ENCODE measurements around the gene OR5D14.

Gene OR5D14

DNA sequence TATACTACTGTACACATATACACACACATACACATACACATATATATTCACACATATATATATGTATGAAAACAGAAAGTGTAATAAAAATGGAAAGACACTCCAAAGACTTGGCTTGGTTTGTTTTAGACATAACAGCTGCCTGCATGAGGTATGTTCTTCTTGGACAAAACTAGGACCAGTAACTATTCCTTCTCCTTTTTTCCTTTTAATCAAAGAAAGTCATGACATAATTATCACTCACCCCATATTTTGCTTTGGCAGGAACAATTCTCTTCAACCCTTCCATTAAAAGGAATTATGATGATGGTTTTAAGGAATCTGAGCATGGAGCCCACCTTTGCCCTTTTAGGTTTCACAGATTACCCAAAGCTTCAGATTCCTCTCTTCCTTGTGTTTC lies at the start of gene OR5D14:
Gene OR5D14, plus strand, starts transcription at position 301 of the 400 bp plus-strand sequence. Its CDS starts 0 bp downstream, at position 301.
- Histone ChIP-seq H3K4me3 (ENCODE audit: low read length) (no peak within 1 kb of the TSS), H3K9ac (ENCODE audit: low read length) (no peak within 1 kb of the TSS), H3K27me3 (ENCODE audit: control insufficient read depth, insufficient read depth, low read length) (no peaks in the 10 kb centered on the region), H3K9me3 (ENCODE audit: control insufficient read depth, low read length) (no peaks in the 10 kb centered on the region), H3K4me1 (ENCODE audit: control insufficient read depth, insufficient read depth, low read length) (no peaks in the 10 kb centered on the region), H3K36me3 (ENCODE audit: control insufficient read depth, insufficient read depth, low read length) (no peaks in the 10 kb centered on the region)

DNA sequence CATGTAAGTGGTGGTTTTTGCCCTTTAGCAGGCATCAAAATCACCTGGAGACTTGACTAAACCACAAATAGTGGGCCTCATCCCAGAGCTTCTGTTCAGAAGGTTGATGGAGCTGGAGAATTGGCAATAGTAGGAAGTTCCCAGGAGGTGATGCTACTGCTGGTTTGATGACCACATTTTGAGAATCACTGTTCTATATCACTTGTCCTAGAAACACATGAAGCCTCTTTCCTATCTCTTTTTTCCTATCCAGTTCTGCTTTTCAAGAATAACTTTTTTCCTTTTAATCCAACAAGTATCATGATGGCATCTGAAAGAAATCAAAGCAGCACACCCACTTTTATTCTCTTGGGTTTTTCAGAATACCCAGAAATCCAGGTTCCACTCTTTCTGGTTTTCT lies 22.2 kb upstream of the OR5D14 start, which contains the start of gene OR5D13:
Gene OR5D13, plus strand, starts transcription at position 301 of the 400 bp plus-strand sequence. Its CDS starts 0 bp downstream, at position 301.
- H3K4me1 ChIP-seq (ENCODE audit: control insufficient read depth, insufficient read depth, low read length), result no peaks in the 10 kb centered on the region
- no peak within 1 kb of the TSS for H3K4me3 ChIP-seq (ENCODE audit: low read length)
- no peaks in the 10 kb centered on the region for H3K27me3 ChIP-seq (ENCODE audit: control insufficient read depth, insufficient read depth, low read length)
- H3K36me3 ChIP-seq (ENCODE audit: control insufficient read depth, insufficient read depth, low read length), result no peaks in the 10 kb centered on the region
- H3K9me3 ChIP-seq (ENCODE audit: control insufficient read depth, low read length), result no peaks in the 10 kb centered on the region
- no peak within 1 kb of the TSS for H3K9ac ChIP-seq (ENCODE audit: low read length)

DNA sequence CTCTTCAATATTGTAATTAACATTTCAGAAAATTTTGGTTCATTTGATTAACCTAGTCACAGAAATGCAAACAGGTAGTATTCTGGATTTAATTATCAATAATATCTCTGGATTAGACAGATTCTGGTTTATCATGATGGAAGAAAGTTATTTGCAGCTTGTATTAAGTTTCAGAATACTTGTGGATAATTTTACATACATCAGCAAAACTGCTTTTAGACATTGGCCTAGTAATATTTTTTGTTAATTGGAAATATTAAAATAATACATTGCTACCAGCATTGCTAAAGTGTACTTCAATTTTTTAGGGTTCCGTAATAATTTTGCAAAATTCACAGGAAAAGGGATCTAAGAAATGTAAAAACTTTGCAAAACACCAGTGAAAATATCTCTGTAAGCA lies 3.8 kb upstream of the OR5D14 start:
- H3K4me3 ChIP-seq (ENCODE audit: low read length), result no peak overlapping the region
- H3K9me3 ChIP-seq (ENCODE audit: control insufficient read depth, low read length), result no peaks in the 10 kb centered on the region
- H3K4me1 ChIP-seq (ENCODE audit: control insufficient read depth, insufficient read depth, low read length), result no peaks in the 10 kb centered on the region
- no peak overlapping the region for H3K9ac ChIP-seq (ENCODE audit: low read length)
- H3K36me3 ChIP-seq (ENCODE audit: control insufficient read depth, insufficient read depth, low read length), result no peaks in the 10 kb centered on the region
- no peaks in the 10 kb centered on the region for H3K27me3 ChIP-seq (ENCODE audit: control insufficient read depth, insufficient read depth, low read length)

DNA sequence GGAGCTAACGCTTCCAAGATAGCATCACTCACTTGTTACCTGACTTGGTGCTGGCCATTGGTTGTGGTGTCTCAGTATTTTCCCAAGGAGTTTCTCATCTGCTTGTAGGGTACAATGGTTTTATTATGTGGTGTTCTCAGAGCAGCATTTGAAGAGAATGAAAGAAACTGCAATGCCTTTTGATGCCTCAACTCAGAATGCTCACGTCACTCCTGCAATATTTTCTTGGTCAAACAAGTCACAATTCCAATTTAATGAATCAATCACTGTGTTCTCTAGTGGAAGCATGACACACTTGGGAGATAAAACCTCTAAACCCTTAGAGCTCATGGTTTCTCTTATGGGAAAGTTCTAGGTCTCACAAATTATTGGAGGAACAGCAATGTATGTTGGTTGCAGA lies 2.0 kb upstream of the OR5D14 start:
- H3K36me3 ChIP-seq (ENCODE audit: control insufficient read depth, insufficient read depth, low read length), result no peaks in the 10 kb centered on the region
- no peaks in the 10 kb centered on the region for H3K4me1 ChIP-seq (ENCODE audit: control insufficient read depth, insufficient read depth, low read length)
- H3K9ac ChIP-seq (ENCODE audit: low read length), result no peak overlapping the region
- H3K4me3 ChIP-seq (ENCODE audit: low read length), result no peak overlapping the region
- no peaks in the 10 kb centered on the region for H3K27me3 ChIP-seq (ENCODE audit: control insufficient read depth, insufficient read depth, low read length)
- H3K9me3 ChIP-seq (ENCODE audit: control insufficient read depth, low read length), result no peaks in the 10 kb centered on the region

DNA sequence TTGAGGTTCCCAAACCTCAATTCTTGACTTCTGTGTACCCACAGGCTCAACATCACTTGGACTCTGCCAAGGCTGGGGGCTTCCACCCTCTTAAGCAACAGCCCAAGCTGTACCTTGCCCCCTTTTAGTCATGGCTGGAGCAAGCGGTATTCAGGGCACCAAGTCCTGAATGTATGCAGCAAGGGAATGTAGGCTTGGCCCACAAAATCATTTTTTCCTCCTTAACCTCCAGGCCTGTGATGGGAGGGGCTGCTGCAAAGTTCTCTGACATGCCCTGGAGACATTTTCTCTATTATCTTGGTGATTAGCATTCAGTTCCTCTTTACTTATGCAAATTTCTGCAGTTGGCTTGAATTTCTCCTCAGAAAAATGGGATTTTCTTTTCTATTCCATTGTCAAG lies 10.9 kb downstream of the OR5D14 start:
- Histone ChIP-seq H3K9ac (ENCODE audit: low read length) (no peak overlapping the region), H3K27me3 (ENCODE audit: control insufficient read depth, insufficient read depth, low read length) (no peaks in the 10 kb centered on the region), H3K9me3 (ENCODE audit: control insufficient read depth, low read length) (no peaks in the 10 kb centered on the region), H3K4me1 (ENCODE audit: control insufficient read depth, insufficient read depth, low read length) (no peaks in the 10 kb centered on the region), H3K36me3 (ENCODE audit: control insufficient read depth, insufficient read depth, low read length) (no peaks in the 10 kb centered on the region), H3K4me3 (ENCODE audit: low read length) (no peak overlapping the region)

DNA sequence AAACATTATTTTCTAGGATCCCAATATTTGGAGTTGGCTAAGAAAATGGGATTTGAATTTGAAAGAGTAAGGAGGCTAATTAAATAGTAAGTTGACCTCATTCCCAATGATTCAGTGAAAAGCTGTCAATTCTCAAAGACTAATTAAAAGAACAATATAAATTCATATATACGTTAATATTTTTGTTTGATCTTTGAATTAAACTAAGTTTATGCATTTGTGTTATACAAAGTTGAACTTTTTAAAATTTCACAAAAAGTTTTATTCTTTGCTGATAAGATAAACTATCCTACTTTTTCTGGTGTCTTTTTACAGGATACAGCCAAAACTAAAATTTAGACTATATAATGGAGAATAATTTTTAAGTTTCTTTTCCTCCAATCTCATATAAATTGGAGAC lies 15.7 kb downstream of the OR5D14 start, which contains the start of gene OR5L1:
Gene OR5L1, plus strand, starts transcription at position 301 of the 400 bp plus-strand sequence. CDS start 100 bp downstream, outside the sequence.
- H3K9me3 ChIP-seq (ENCODE audit: control insufficient read depth, low read length), result no peaks in the 10 kb centered on the region
- no peaks in the 10 kb centered on the region for H3K4me1 ChIP-seq (ENCODE audit: control insufficient read depth, insufficient read depth, low read length)
- H3K4me3 ChIP-seq (ENCODE audit: low read length), result no peak within 1 kb of the TSS
- H3K9ac ChIP-seq (ENCODE audit: low read length), result no peak within 1 kb of the TSS
- H3K27me3 ChIP-seq (ENCODE audit: control insufficient read depth, insufficient read depth, low read length), result no peaks in the 10 kb centered on the region
- H3K36me3 ChIP-seq (ENCODE audit: control insufficient read depth, insufficient read depth, low read length), result no peaks in the 10 kb centered on the region

DNA sequence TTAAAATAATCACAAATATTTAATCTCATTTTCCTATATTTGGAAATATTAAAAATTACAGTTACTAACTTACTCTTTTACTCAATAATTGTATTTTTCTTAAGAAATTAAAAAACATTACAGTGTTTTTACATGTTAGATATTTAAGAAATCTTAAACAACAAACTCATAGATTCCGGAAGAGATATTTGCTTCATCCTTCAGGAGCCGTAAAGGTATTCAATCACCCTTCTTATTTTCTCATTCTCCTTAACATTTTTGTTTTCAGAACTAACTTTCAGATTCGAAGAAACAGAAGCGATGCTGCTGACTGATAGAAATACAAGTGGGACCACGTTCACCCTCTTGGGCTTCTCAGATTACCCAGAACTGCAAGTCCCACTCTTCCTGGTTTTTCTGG lies 24.0 kb downstream of the OR5D14 start, which contains the start of gene OR5D18:
Gene OR5D18, plus strand, starts transcription at position 301 of the 400 bp plus-strand sequence. Its CDS starts 0 bp downstream, at position 301.
- Histone ChIP-seq H3K9ac (ENCODE audit: low read length) (no peak within 1 kb of the TSS), H3K27me3 (ENCODE audit: control insufficient read depth, insufficient read depth, low read length) (no peaks in the 10 kb centered on the region), H3K4me1 (ENCODE audit: control insufficient read depth, insufficient read depth, low read length) (no peaks in the 10 kb centered on the region), H3K9me3 (ENCODE audit: control insufficient read depth, low read length) (no peaks in the 10 kb centered on the region), H3K4me3 (ENCODE audit: low read length) (no peak within 1 kb of the TSS), H3K36me3 (ENCODE audit: control insufficient read depth, insufficient read depth, low read length) (no peaks in the 10 kb centered on the region)

DNA sequence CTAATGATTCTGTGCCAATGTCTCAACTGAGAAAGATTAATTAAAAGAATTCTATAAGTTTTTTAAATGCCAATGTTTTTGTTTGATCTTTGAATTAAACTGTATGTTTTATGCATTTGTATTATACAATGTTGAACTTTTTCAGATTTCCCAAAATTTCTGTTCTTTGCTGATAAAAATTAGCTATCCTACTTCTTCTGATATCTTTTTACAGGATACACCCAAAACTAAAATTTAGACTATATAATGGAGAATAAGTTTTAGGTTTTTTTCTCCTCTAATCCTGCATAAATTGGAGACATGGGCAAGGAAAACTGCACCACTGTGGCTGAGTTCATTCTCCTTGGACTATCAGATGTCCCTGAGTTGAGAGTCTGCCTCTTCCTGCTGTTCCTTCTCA lies 31.6 kb downstream of the OR5D14 start, which contains the start of gene OR5L2:
Gene OR5L2, plus strand, starts transcription at position 301 of the 400 bp plus-strand sequence. Its CDS starts 0 bp downstream, at position 301.
- H3K9ac ChIP-seq (ENCODE audit: low read length), result no peak within 1 kb of the TSS
- H3K27me3 ChIP-seq (ENCODE audit: control insufficient read depth, insufficient read depth, low read length), result no peaks in the 10 kb centered on the region
- no peaks in the 10 kb centered on the region for H3K36me3 ChIP-seq (ENCODE audit: control insufficient read depth, insufficient read depth, low read length)
- no peaks in the 10 kb centered on the region for H3K4me1 ChIP-seq (ENCODE audit: control insufficient read depth, insufficient read depth, low read length)
- no peaks in the 10 kb centered on the region for H3K9me3 ChIP-seq (ENCODE audit: control insufficient read depth, low read length)
- no peak within 1 kb of the TSS for H3K4me3 ChIP-seq (ENCODE audit: low read length)

DNA sequence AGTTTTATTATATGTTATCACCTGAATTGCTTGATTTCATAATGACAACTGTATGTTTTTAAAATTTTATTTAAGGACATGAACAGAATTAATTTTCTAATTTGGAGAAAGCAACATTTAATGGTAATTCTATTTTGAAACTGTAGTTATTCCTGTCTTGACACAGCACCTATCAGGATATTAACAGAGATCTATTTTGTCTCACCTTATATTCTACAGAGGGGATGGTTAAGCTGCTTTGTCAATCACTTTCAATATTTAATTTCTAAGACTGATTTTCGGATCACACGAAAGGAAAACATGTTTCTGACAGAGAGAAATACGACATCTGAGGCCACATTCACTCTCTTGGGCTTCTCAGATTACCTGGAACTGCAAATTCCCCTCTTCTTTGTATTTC lies 43.1 kb downstream of the OR5D14 start, which contains the start of gene OR5D16:
Gene OR5D16, plus strand, starts transcription at position 301 of the 400 bp plus-strand sequence. Its CDS starts 0 bp downstream, at position 301.
- Histone ChIP-seq H3K27me3 (ENCODE audit: control insufficient read depth, insufficient read depth, low read length) (no peaks in the 10 kb centered on the region), H3K4me1 (ENCODE audit: control insufficient read depth, insufficient read depth, low read length) (no peaks in the 10 kb centered on the region), H3K9ac (ENCODE audit: low read length) (no peak within 1 kb of the TSS), H3K4me3 (ENCODE audit: low read length) (no peak within 1 kb of the TSS), H3K36me3 (ENCODE audit: control insufficient read depth, insufficient read depth, low read length) (no peaks in the 10 kb centered on the region), H3K9me3 (ENCODE audit: control insufficient read depth, low read length) (no peaks in the 10 kb centered on the region)

Data from mucosa of stomach (tissue), 1 donor.